Measurements from ENCODE around the gene MYRIP.
"Not testable (repeated sequence)": the region's sequence is repeated elsewhere in the genome, so short reads cannot be mapped to it uniquely, and the experiment has no call there.

MYRIP gene

GRCh38 chr3:39972508-39972907, 163.1 kb downstream of the MYRIP start:
- no peak for DNase-seq

- no peak for DNase-seq
Measured at GRCh38 chr3:39977058-39977794, 167.8 kb downstream of the MYRIP start.

- DNase-seq = no peak
Measured at GRCh38 chr3:39978308-39978707, 168.9 kb downstream of the MYRIP start.

GRCh38 chr3:39980058-39980457, 170.6 kb downstream of the MYRIP start:
- no peak for DNase-seq

GRCh38 chr3:39980781-39981180, 171.4 kb downstream of the MYRIP start:
- DNase-seq = no peak

GRCh38 chr3:39981547-39982184, 172.3 kb downstream of the MYRIP start:
- DNase-seq = no peak

- no peak for DNase-seq
Measured at GRCh38 chr3:39982665-39983357, 173.4 kb downstream of the MYRIP start.

- no peak for DNase-seq
Measured at GRCh38 chr3:39989746-39990145, 180.3 kb downstream of the MYRIP start.

- DNase-seq = no peak
Measured at GRCh38 chr3:39990532-39990931, 181.1 kb downstream of the MYRIP start.

GRCh38 chr3:40008796-40009195, 199.4 kb downstream of the MYRIP start:
- DNase-seq = no peak

GRCh38 chr3:40009991-40010390, 200.6 kb downstream of the MYRIP start:
- no peak for DNase-seq

- no peak for DNase-seq
Measured at GRCh38 chr3:40012381-40012780, 203.0 kb downstream of the MYRIP start.

GRCh38 chr3:40016391-40016790, 207.0 kb downstream of the MYRIP start:
- no peak for DNase-seq

- no peak for DNase-seq
Measured at GRCh38 chr3:40018369-40018768, 209.0 kb downstream of the MYRIP start.

GRCh38 chr3:40019376-40019775, 210.0 kb downstream of the MYRIP start:
- no peak for DNase-seq

- no peak for DNase-seq
Measured at GRCh38 chr3:40020689-40021088, 211.3 kb downstream of the MYRIP start.

- DNase-seq = no peak
Measured at GRCh38 chr3:40021338-40021737, 211.9 kb downstream of the MYRIP start.

- no peak for DNase-seq
Measured at GRCh38 chr3:40022297-40022827, 213.0 kb downstream of the MYRIP start.

GRCh38 chr3:40024526-40024925, 215.1 kb downstream of the MYRIP start:
- DNase-seq = no peak

GRCh38 chr3:40025892-40026291, 216.5 kb downstream of the MYRIP start:
- not testable (repeated sequence) for DNase-seq

- DNase-seq = no peak
Measured at GRCh38 chr3:40035177-40035576, 225.8 kb downstream of the MYRIP start.

- no peak for DNase-seq
Measured at GRCh38 chr3:40037582-40037981, 228.2 kb downstream of the MYRIP start.

- DNase-seq = no peak
Measured at GRCh38 chr3:40042752-40043443, 233.5 kb downstream of the MYRIP start.

Data from CD4-positive, alpha-beta T cell treated with Interleukin-6 for 4 hours (primary cell).